OCI-LY1 (cell line): Measurements from ENCODE around the gene KCNB1.

Source experiments
- H2AFZ ChIP-seq: fragments of 200-600 bp; sonication (generic), shearing (Covaris generic); 2 replicates; pipeline ENCODE4 v1.6.0; 2014; ENCODE audit warnings: antibody characterized with exemption, mild to moderate bottlenecking, low read length
- H3F3A ChIP-seq: fragments of 200-600 bp; sonication (generic), shearing (Covaris generic); 2 replicates; pipeline ENCODE4 v1.6.0; 2014; ENCODE audit warnings: mild to moderate bottlenecking, antibody characterized with exemption, low read length, moderate library complexity; ENCODE audit not compliant: insufficient read depth
- H3K27ac ChIP-seq: fragments of 200-600 bp; sonication (generic); 2 replicates; pipeline ENCODE4 v1.5.1; 2014; ENCODE audit warnings: low read length, mixed run types, mild to moderate bottlenecking, low read depth; ENCODE audit not compliant: poor library complexity, severe bottlenecking
- H3K27me3 ChIP-seq: fragments of 200-600 bp; sonication (generic); 2 replicates; pipeline ENCODE4 v1.6.0; 2014; ENCODE audit warnings: antibody characterized with exemption, mild to moderate bottlenecking, low read length, moderate library complexity; ENCODE audit not compliant: insufficient read depth
- H3K36me3 ChIP-seq: fragments of 200-600 bp; sonication (generic); 2 replicates; pipeline ENCODE4 v1.6.1; 2014; ENCODE audit warnings: mild to moderate bottlenecking, antibody characterized with exemption, low read length, moderate library complexity, mixed read lengths; ENCODE audit not compliant: insufficient read depth
- H3K4me1 ChIP-seq: fragments of 200-600 bp; sonication (generic); 2 replicates; pipeline ENCODE4 v1.5.1; 2014; ENCODE audit warnings: mild to moderate bottlenecking, low read length, moderate library complexity; ENCODE audit not compliant: insufficient read depth, severe bottlenecking
- H3K4me2 ChIP-seq: fragments of 200-600 bp; sonication (generic), shearing (Covaris generic); 2 replicates; pipeline ENCODE4 v1.6.1; 2014; ENCODE audit warnings: low read length
- H3K4me3 ChIP-seq: fragments of 200-600 bp; sonication (generic); 2 replicates; pipeline ENCODE4 v1.5.1; 2014; ENCODE audit warnings: low read length, low read depth, mild to moderate bottlenecking, mixed read lengths; ENCODE audit not compliant: poor library complexity, severe bottlenecking
- H3K79me2 ChIP-seq: fragments of 200-600 bp; shearing (Covaris generic); 2 replicates; pipeline ENCODE4 v1.6.1; 2016; ENCODE audit warnings: mixed run types, low read length, mixed read lengths; ENCODE audit not compliant: insufficient read depth
- H3K9ac ChIP-seq: fragments of 200-600 bp; sonication (generic), shearing (Covaris generic); 2 replicates; pipeline ENCODE4 v1.6.1; 2014; ENCODE audit warnings: mild to moderate bottlenecking, low read length, mixed read lengths
- H3K9me2 ChIP-seq: fragments of 200-600 bp; sonication (generic), shearing (Covaris generic); 2 replicates; pipeline ENCODE4 v1.6.1; 2014; ENCODE audit warnings: low read depth, mild to moderate bottlenecking, low read length, mixed read lengths
- H3K9me3 ChIP-seq: fragments of 200-600 bp; shearing (Covaris generic); 2 replicates; pipeline ENCODE4 v1.6.1; 2014; ENCODE audit warnings: low read length, mixed read lengths
- H4K20me1 ChIP-seq: fragments of 200-600 bp; sonication (generic), shearing (Covaris generic); 2 replicates; pipeline ENCODE4 v1.6.0; 2016; ENCODE audit warnings: mild to moderate bottlenecking, low read length; ENCODE audit not compliant: insufficient read depth
- CTCF ChIP-seq: fragments of 200-600 bp; sonication (generic), shearing (Covaris generic); IDR thresholded peaks from 2 replicates; pipeline ENCODE4 v1.5.1; 2017; ENCODE audit warnings: mild to moderate bottlenecking, antibody characterized with exemption, low read length, moderate library complexity, mixed read lengths
- EZH2 ChIP-seq: fragments of 200-600 bp; sonication (generic), shearing (Covaris generic); IDR thresholded peaks from 2 replicates; pipeline ENCODE4 v1.8.0; 2017; ENCODE audit warnings: borderline replicate concordance, mixed run types, mild to moderate bottlenecking, antibody characterized with exemption, low read length, moderate library complexity, mixed read lengths

Gene KCNB1

GRCh38 chr20:49336786-49337185 lies 145.7 kb downstream of the KCNB1 start:
- TF ChIP-seq EZH2 (no peak), CTCF (no peak)
- H3K9ac ChIP-seq = no peak overlapping the region
- no peaks in the 10 kb centered on the region for H3K4me1 ChIP-seq
- H3K36me3 ChIP-seq = no peaks in the 10 kb centered on the region
- no peak overlapping the region for H3K4me3 ChIP-seq
- no peak overlapping the region for H3K4me2 ChIP-seq
- H3K9me3 ChIP-seq = no peaks in the 10 kb centered on the region
- H3K27ac ChIP-seq = no peak overlapping the region
- no peaks in the 10 kb centered on the region for H3K9me2 ChIP-seq
- no peak overlapping the region for H2AFZ ChIP-seq
- no peaks in the 10 kb centered on the region for H3F3A ChIP-seq
- H3K27me3 ChIP-seq = no peaks in the 10 kb centered on the region
- H3K79me2 ChIP-seq = no peaks in the 10 kb centered on the region
- H4K20me1 ChIP-seq = no peaks in the 10 kb centered on the region

GRCh38 chr20:49335476-49335875 lies 147.0 kb downstream of the KCNB1 start:
- no peaks in the 10 kb centered on the region for H3K9me3 ChIP-seq
- no peaks in the 10 kb centered on the region for H3K27me3 ChIP-seq
- H3K27ac ChIP-seq = no peak overlapping the region
- H3K36me3 ChIP-seq = no peaks in the 10 kb centered on the region
- no peak overlapping the region for H3K9ac ChIP-seq
- TF ChIP-seq CTCF (no peak), EZH2 (no peak)
- no peaks in the 10 kb centered on the region for H3K79me2 ChIP-seq
- no peaks in the 10 kb centered on the region for H3F3A ChIP-seq
- no peak overlapping the region for H2AFZ ChIP-seq
- H3K4me3 ChIP-seq = no peak overlapping the region
- H3K4me1 ChIP-seq = no peaks in the 10 kb centered on the region
- H3K9me2 ChIP-seq = no peaks in the 10 kb centered on the region
- H3K4me2 ChIP-seq = no peak overlapping the region
- no peaks in the 10 kb centered on the region for H4K20me1 ChIP-seq

GRCh38 chr20:49330701-49331615 lies 151.5 kb downstream of the KCNB1 start:
- Histone ChIP-seq H3K4me3 (no peak overlapping the region), H3K36me3 (no peaks in the 10 kb centered on the region), H3K27me3 (no peaks in the 10 kb centered on the region), H3K9ac (no peak overlapping the region), H3K9me3 (no peaks in the 10 kb centered on the region), H2AFZ (no peak overlapping the region), H3K4me2 (no peak overlapping the region), H3K4me1 (no peaks in the 10 kb centered on the region), H4K20me1 (no peaks in the 10 kb centered on the region), H3K79me2 (no peaks in the 10 kb centered on the region), H3F3A (no peaks in the 10 kb centered on the region), H3K9me2 (no peaks in the 10 kb centered on the region), H3K27ac (no peak overlapping the region)
- no peak for TF ChIP-seq EZH2
- no peak for TF ChIP-seq CTCF
